Measurements from ENCODE around the gene STAG1. TPM values are rescaled to one million over a fixed set of nuclear protein-coding genes. Genes with fewer than 3 reads are reported as not detected.

STAG1 gene
- total and polyA plus RNA-seq, 4 donors: 4.6 to 28.0 (median 16.6) TPM

- 98% methylated on average over 1 of the region's 1 CpG for WGBS
- DNase-seq (ENCODE audit: low spot score): no peak
- H3K27ac ChIP-seq (ENCODE audit: low read depth in 1 of 2, low read length in 2 of 2): no peak overlapping the region
- no peak overlapping the region for H3K4me3 ChIP-seq (ENCODE audit: low read depth in 1 of 3, low read length in 3 of 3)
- TF ChIP-seq RXRA (IDR thresholded peaks at IDR 0.05) (no peak), ATF3 (IDR thresholded peaks at IDR 0.05) (no peak), GABPA (IDR thresholded peaks at IDR 0.05 in 1 of 2, conservative IDR thresholded peaks at IDR 0.05 in 1 of 2) (no peak)
- no peaks in the 10 kb centered on the region for H3K9me3 ChIP-seq (ENCODE audit: control insufficient read depth in 4 of 4, low read length in 3 of 4)
- no peak overlapping the region for H3K9ac ChIP-seq (ENCODE audit: low read depth in 1 of 2, low read length in 2 of 2)
- no peaks in the 10 kb centered on the region for H3K27me3 ChIP-seq (ENCODE audit: control insufficient read depth in 4 of 4, insufficient read depth in 4 of 4, low read length in 3 of 4)
- H3K4me1 ChIP-seq (ENCODE audit: control insufficient read depth in 4 of 4, insufficient read depth in 4 of 4, low read length in 3 of 4): no peaks in the 10 kb centered on the region
- H3K36me3 ChIP-seq (ENCODE audit: control insufficient read depth in 4 of 4, insufficient read depth in 3 of 4, low read depth in 1 of 4, low read length in 3 of 4): peaks cover 0 to 43% (median 27%) of the 10 kb centered on the region in 4 donors
Measured at GRCh38 chr3:136292500-136292899, 459.7 kb downstream of the STAG1 start.

- H3K36me3 ChIP-seq (ENCODE audit: control insufficient read depth in 4 of 4, insufficient read depth in 3 of 4, low read depth in 1 of 4, low read length in 3 of 4): peaks cover 0 to 39% (median 26%) of the 10 kb centered on the region in 4 donors
- DNase-seq (ENCODE audit: low spot score): no peak
- no peak for TF ChIP-seq SP1 (IDR thresholded peaks at IDR 0.05)
- H3K9me3 ChIP-seq (ENCODE audit: control insufficient read depth in 4 of 4, low read length in 3 of 4): no peaks in the 10 kb centered on the region
- H3K9ac ChIP-seq (ENCODE audit: low read depth in 1 of 2, low read length in 2 of 2): no peak overlapping the region
- no peaks in the 10 kb centered on the region for H3K27me3 ChIP-seq (ENCODE audit: control insufficient read depth in 4 of 4, insufficient read depth in 4 of 4, low read length in 3 of 4)
- H3K4me3 ChIP-seq (ENCODE audit: low read depth in 1 of 3, low read length in 3 of 3): no peak overlapping the region
- 97% methylated on average over 5 of the region's 5 CpGs for WGBS
- H3K4me1 ChIP-seq (ENCODE audit: control insufficient read depth in 4 of 4, insufficient read depth in 4 of 4, low read length in 3 of 4): no peaks in the 10 kb centered on the region
- H3K27ac ChIP-seq (ENCODE audit: low read depth in 1 of 2, low read length in 2 of 2): no peak overlapping the region
Measured at GRCh38 chr3:136291302-136291701, 460.9 kb downstream of the STAG1 start.

Small RNA genes lying within 50 kb of the gene (small RNA-seq; reads per million reads assigned to genes)
- gene RNU6-1284P: not detected
- gene RNU6-789P: not detected

Other genes starting within 250 kb of the STAG1 start
- under 1 TPM; 0.51 to 0.59 TPM for gene SLC35G2, start 66.7 kb upstream of the STAG1 start, total RNA-seq
- 1 to 10 TPM in 1 of 2 donors, under 1 TPM in 1; 0.86 to 1.2 TPM for gene SLC35G2, start 66.7 kb upstream of the STAG1 start, polyA plus RNA-seq
- gene NCK1, start 109.8 kb upstream of the STAG1 start, total RNA-seq: 10 to 100 TPM; 16.5 to 35.8 TPM
- gene NCK1, start 109.8 kb upstream of the STAG1 start, polyA plus RNA-seq: 10 to 100 TPM; 13.7 to 22.2 TPM
- 1 to 10 TPM in 1 of 2 donors, under 1 TPM in 1; 0.14 to 1.3 TPM for gene IL20RB, start 205.6 kb upstream of the STAG1 start, total RNA-seq
- under 1 TPM; 0.14 to 0.53 TPM for gene IL20RB, start 205.6 kb upstream of the STAG1 start, polyA plus RNA-seq